Fibroblast of pulmonary artery (primary cell): ENCODE results near the gene LMOD2.

Experiments used
- DNase-seq: peaks from one replicate; pipeline ENCODE4 v3.0.0-alpha.2; 2010; ENCODE audit warnings: low read depth
- H3K4me3 ChIP-seq: replicated peaks from 2 replicates; pipeline ENCODE4 v1.5.1; 2011; ENCODE audit warnings: low read depth, mild to moderate bottlenecking, control low read depth, low read length, moderate library complexity
- TF ChIP-seq, protein P1 (sequence below): IDR thresholded peaks from 2 replicates; pipeline ENCODE4 v1.5.1; 2011; ENCODE audit warnings: mild to moderate bottlenecking, control low read depth, low read length, inconsistent platforms; ENCODE audit errors: missing control alignments

The LMOD2 gene

DNA sequence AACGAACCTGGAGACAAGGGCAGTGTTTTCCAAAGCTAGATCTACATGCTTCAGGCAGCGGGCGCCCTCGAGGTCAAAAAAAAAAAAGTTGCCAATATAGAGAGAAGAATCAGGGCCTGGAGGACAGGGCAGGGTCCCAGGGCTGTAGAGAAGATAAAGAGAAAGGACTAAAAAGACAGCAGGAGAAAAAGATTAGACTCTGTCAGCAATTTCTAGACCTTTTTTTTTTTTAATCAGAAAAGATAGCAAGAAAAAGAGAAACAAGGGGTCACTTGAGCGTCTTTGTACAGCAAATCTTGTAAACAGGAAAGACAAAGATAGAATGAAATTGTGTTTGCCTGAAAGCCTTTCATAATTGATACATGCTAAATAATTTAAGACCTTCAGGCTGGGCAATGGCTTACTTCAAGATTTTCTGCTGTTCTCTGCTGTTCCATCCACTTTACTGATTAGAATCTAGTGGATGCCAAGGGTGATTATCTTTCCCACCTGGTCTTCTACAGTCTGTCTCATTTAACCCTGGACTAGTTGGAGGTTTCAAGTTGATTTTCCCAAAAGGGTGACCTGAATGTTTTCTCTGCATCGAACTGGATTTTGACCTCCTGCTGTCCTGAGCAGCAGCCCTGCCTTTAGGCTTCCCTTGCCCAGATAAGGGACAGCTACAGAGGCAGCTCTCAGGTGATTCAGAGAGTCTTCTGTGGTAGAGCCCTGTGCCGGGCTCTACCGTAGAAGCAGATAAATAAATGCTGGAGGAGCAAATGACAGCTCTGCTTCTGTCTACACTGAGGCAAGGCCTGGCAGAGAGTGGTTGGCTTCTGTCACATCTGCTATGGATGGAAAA is 5.1 kb downstream of the LMOD2 start:
- DNase-seq: no peak
- H3K4me3 ChIP-seq: no peak overlapping the region
- TF ChIP-seq, protein P1, sequence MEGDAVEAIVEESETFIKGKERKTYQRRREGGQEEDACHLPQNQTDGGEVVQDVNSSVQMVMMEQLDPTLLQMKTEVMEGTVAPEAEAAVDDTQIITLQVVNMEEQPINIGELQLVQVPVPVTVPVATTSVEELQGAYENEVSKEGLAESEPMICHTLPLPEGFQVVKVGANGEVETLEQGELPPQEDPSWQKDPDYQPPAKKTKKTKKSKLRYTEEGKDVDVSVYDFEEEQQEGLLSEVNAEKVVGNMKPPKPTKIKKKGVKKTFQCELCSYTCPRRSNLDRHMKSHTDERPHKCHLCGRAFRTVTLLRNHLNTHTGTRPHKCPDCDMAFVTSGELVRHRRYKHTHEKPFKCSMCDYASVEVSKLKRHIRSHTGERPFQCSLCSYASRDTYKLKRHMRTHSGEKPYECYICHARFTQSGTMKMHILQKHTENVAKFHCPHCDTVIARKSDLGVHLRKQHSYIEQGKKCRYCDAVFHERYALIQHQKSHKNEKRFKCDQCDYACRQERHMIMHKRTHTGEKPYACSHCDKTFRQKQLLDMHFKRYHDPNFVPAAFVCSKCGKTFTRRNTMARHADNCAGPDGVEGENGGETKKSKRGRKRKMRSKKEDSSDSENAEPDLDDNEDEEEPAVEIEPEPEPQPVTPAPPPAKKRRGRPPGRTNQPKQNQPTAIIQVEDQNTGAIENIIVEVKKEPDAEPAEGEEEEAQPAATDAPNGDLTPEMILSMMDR: no peak

DNA sequence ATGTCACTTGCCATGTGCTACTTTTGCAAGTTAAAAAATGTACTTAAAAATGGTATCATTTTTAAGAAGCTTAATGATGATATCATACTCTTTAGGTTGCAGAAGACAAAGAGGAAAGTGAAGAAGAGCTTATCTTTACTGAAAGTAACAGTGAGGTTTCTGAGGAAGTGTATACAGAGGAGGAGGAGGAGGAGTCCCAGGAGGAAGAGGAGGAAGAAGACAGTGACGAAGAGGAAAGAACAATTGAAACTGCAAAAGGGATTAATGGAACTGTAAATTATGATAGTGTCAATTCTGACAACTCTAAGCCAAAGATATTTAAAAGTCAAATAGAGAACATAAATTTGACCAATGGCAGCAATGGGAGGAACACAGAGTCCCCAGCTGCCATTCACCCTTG is 6.1 kb downstream of the LMOD2 start:
- H3K4me3 ChIP-seq: no peak overlapping the region
- TF ChIP-seq, protein P1: no peak
- no peak for DNase-seq

DNA sequence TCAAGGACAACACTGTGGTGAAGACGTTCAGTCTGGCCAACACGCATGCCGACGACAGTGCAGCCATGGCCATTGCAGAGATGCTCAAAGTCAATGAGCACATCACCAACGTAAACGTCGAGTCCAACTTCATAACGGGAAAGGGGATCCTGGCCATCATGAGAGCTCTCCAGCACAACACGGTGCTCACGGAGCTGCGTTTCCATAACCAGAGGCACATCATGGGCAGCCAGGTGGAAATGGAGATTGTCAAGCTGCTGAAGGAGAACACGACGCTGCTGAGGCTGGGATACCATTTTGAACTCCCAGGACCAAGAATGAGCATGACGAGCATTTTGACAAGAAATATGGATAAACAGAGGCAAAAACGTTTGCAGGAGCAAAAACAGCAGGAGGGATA is 6.6 kb downstream of the LMOD2 start:
- no peak for DNase-seq
- H3K4me3 ChIP-seq: no peak overlapping the region
- TF ChIP-seq, protein P1: no peak

DNA sequence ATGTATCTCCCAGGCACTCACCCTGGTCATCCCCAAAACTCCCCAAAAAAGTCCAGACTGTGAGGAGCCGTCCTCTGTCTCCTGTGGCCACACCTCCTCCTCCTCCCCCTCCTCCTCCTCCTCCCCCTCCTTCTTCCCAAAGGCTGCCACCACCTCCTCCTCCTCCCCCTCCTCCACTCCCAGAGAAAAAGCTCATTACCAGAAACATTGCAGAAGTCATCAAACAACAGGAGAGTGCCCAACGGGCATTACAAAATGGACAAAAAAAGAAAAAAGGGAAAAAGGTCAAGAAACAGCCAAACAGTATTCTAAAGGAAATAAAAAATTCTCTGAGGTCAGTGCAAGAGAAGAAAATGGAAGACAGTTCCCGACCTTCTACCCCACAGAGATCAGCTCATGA is 7.1 kb downstream of the LMOD2 start:
- TF ChIP-seq, protein P1: no peak

DNA sequence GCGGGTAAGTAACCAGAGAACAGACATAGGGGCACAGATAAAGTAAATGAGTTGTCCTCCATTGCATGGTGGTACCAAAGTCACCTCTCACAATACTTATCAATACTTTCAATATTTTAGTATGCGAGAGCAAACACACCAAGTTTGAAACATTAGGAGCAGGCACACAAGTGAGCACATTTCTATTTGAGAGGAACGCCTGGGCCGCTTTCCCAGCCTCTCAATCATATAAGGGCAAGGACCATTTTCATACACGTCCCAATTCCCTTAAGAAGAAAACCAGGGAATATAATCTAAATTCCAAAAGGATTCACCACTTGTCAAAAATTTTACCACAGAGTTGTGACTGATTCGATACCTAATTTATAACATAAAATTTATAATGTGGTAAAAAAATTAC is 7.5 kb downstream of the LMOD2 start:
- TF ChIP-seq, protein P1: no peak
- no peak for DNase-seq
- H3K4me3 ChIP-seq: no peak overlapping the region

More for the DNA sequence above, 7.1 kb downstream of the LMOD2 start:
- H3K4me3 ChIP-seq: no peak overlapping the region
- no peak for DNase-seq

DNA sequence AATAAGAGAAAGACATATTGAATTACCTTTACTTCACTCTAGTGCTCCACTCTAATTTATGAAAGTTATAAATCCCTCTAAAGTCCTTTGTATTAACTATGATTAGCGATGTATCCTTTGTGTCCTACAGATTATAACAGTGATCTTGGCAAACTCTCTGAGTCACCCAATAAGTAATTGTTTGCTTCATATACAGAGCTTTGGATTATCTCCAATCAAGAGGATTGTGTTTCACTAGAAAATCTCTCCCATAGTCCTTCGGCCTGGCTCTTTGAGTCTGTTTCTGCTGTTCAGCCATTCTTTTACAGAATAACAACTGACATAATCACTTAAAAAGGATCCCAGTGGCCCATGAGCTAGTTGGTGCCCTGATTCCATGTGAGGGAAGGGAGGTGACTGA is 9.5 kb downstream of the LMOD2 start:
- no peak overlapping the region for H3K4me3 ChIP-seq
- TF ChIP-seq, protein P1: no peak
- DNase-seq: no peak

DNA sequence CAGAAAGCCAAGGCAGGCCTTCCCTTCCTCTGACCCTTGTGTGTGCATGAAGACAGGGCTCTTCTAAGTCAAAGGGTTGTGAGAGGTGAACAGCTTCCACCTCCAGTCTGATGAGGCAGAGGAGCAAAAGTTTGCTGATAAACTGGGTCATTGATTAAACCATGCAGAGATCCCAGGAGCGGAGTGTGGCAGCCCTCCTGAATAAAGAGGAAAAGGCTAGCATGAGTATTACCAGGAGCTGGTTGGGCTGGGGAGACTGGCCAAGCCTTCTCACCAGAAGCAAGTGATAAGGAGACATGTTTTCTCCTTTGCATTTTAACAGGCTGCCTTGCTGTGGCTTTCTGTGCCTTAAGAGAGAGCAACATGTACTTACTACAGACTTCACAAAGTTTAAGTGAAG is 10.2 kb downstream of the LMOD2 start:
- TF ChIP-seq, protein P1: no peak
- DNase-seq: no peak

More for the DNA sequence above, 10.2 kb downstream of the LMOD2 start:
- no peak overlapping the region for H3K4me3 ChIP-seq
